Effector memory CD4-positive, alpha-beta T cell (primary cell): Measurements from ENCODE around the gene ACOT9.
"Not testable (repeated sequence)": the region's sequence is repeated elsewhere in the genome, so short reads cannot be mapped to it uniquely, and the experiment has no call there.

Source experiments
- DNase-seq, 3 donors: peaks; one replicate each; pipeline ENCODE4 v3.0.0-alpha.2; 2020
- H3K27ac ChIP-seq: 2 replicates; pipeline ENCODE4 v1.7.0; 2013; ENCODE audit warnings: mild to moderate bottlenecking, low read length, moderate library complexity; ENCODE audit not compliant: insufficient read depth, poor library complexity, severe bottlenecking
- H3K27me3 ChIP-seq: replicated peaks from 2 replicates; pipeline ENCODE4 v1.7.0; 2013; ENCODE audit warnings: mild to moderate bottlenecking, low read length; ENCODE audit not compliant: insufficient read depth, control insufficient read depth, poor library complexity, severe bottlenecking
- H3K36me3 ChIP-seq: 2 replicates; pipeline ENCODE4 v1.7.0; 2013; ENCODE audit warnings: mild to moderate bottlenecking, low read length, moderate library complexity; ENCODE audit not compliant: control insufficient read depth, insufficient read depth
- H3K4me1 ChIP-seq: 2 replicates; pipeline ENCODE4 v1.7.0; 2013; ENCODE audit warnings: low read length, mild to moderate bottlenecking; ENCODE audit not compliant: control insufficient read depth, insufficient read depth, poor library complexity, severe bottlenecking
- H3K4me3 ChIP-seq: 2 replicates; pipeline ENCODE4 v1.7.0; 2013; ENCODE audit warnings: low read length, low read depth, mild to moderate bottlenecking; ENCODE audit not compliant: insufficient read depth, poor library complexity, severe bottlenecking
- H3K9me3 ChIP-seq: 2 replicates; pipeline ENCODE4 v1.7.0; 2013; ENCODE audit warnings: mild to moderate bottlenecking, low read length, moderate library complexity; ENCODE audit not compliant: control insufficient read depth

The ACOT9 gene

DNA sequence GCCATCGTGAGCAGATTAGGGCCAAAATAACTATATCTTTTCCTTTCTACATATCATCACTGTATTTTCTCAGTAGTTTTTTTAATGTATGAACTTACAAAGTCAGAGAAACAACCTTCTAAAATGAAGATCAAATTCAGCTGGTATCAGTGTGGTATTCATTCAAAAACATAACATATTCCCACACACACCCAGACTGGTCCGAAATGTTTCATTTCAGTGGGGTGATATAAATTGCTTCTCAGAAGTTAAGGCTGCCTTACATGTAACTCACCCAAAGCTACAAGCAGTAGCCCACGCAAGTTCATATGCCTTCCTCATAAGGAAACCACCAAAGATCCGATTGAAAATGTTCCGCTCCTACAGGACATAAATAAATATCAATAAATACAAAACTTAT is 37.8 kb downstream of the ACOT9 start:
- no peaks in the 10 kb centered on the region for H3K9me3 ChIP-seq
- H3K27me3 ChIP-seq: no peaks in the 10 kb centered on the region
- H3K4me3 ChIP-seq: no peak overlapping the region
- H3K27ac ChIP-seq: no peak overlapping the region
- no peaks in the 10 kb centered on the region for H3K4me1 ChIP-seq
- DNase-seq: no peak
- no peaks in the 10 kb centered on the region for H3K36me3 ChIP-seq

DNA sequence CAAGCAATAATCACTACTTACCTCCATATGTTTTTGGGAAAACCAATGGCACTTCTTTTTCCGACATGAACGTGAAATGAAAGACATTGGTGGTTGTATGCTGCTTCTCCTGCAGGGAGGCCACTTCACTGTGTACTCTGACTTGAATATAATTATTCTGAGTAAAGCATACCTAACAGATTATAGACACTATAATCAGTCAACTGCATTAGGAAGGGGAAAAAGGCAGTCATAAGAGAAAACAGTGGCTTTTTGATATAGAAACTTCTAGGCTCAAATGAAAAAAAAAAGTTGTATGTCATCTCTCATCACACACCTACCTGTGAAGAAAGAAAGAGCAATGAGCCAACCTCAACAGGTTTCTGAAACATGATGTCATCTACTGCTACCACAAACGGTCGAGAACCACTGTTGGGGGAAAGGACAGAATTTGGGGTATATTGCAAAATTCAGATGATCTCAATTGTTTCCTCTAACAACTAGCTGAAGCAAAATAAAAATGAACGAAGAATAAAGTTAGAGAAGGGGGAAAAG is 38.3 kb downstream of the ACOT9 start:
- H3K4me1 ChIP-seq: no peaks in the 10 kb centered on the region
- no peaks in the 10 kb centered on the region for H3K9me3 ChIP-seq
- no peaks in the 10 kb centered on the region for H3K27me3 ChIP-seq
- H3K27ac ChIP-seq: no peak overlapping the region
- no peak overlapping the region for H3K4me3 ChIP-seq
- no peak for DNase-seq
- no peaks in the 10 kb centered on the region for H3K36me3 ChIP-seq

DNA sequence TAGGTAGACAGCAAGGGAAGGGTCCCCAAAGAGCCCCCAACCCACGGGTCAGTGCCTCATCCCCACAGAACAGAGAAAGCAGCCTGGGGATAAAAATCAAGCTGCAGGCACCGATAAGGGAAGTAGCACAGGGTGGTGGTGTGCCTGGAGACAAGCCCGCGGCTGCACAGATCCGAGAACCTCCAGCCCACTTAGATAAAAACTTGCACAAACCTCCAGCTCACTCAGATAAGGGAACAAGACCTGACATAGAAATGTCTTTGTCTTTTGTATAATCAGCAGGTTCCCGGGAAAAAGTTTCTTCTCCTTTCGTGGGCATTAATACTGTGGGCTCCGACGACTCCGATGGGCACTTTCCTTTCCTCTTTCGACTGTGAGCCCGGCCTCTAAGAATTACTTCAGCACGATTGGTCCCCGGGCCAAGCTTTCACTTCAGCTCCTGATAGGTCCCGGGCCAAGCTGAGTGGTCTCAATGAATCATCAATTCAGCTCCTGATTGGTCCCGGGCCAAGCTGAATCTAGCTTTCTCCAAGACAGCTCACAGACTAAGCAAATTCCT is 43.4 kb downstream of the ACOT9 start:
- Histone ChIP-seq H3K27me3 (no peaks in the 10 kb centered on the region), H3K4me3 (no peak overlapping the region), H3K27ac (no peak overlapping the region), H3K9me3 (no peaks in the 10 kb centered on the region), H3K4me1 (no peaks in the 10 kb centered on the region), H3K36me3 (no peaks in the 10 kb centered on the region)
- no peak for DNase-seq

DNA sequence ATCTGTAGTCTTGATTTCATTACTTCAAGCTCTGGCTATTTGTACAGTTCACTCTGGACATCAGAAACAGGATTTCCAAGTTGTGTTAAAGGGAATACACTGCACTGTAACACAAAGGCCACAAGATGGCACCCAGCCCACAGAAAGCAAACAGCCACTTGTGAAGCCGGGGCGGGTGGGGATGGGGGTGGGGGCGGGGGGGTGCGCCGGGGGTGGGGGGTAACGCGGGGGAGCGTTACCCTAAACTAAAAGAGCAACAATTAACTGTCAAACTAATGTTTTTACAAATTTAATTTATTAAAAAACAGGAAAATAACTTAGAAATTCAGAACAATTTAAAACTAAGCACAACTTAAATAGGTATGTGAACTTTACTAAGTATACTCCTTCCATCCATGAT is 48.5 kb downstream of the ACOT9 start:
- no peaks in the 10 kb centered on the region for H3K36me3 ChIP-seq

DNA sequence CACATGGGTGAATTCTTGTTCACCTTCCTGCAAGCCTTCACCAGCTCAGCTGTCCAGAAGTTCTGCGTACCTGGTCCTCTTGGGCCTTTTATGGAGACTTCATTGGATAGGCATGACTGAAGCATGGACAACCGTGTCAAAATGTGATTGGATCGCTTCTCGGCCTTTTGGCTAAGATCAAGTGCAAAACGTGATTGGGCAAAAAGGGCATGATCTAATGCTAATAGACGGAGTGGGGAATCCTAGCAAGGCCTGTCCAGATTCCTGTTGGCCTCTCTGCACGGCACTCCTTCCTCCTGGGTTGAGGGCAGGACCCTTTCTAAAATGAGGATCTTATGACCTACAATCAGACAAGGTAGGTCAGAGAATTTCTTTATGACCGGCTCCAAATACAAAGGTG is 50.9 kb downstream of the ACOT9 start:
- no peak for DNase-seq
- Histone ChIP-seq H3K36me3 (no peaks in the 10 kb centered on the region), H3K4me1 (no peaks in the 10 kb centered on the region), H3K27ac (no peak overlapping the region), H3K9me3 (no peaks in the 10 kb centered on the region), H3K27me3 (no peaks in the 10 kb centered on the region), H3K4me3 (no peak overlapping the region)

More for the DNA sequence above, 48.5 kb downstream of the ACOT9 start:
- Histone ChIP-seq H3K9me3 (no peaks in the 10 kb centered on the region), H3K27ac (no peak overlapping the region), H3K27me3 (no peaks in the 10 kb centered on the region), H3K4me1 (no peaks in the 10 kb centered on the region), H3K4me3 (no peak overlapping the region)
- DNase-seq: peak in 1 of 3 donors; percentile 15

DNA sequence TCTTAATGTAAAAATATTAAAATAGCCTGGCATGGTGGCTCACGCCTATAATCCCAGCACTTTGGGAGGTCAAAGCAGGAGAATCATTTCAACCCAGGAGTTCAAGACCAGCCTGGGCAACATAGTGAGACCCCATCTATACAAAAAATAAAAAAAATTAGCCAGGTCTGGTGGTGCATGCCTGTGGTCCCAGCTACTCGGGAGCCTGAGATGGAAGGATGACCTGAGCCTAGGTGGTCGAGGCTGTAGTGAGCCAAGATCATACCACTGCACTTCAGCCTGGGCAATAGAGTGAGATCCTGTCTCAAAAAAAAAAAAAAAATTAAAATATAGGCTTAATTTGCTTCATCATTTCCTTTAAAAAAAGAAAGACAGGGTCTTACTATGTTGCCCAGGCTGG is 66.6 kb downstream of the ACOT9 start:
- not testable (repeated sequence) for H3K27me3 ChIP-seq, DNase-seq, H3K27ac ChIP-seq, H3K4me1 ChIP-seq, H3K9me3 ChIP-seq, H3K4me3 ChIP-seq, H3K36me3 ChIP-seq

DNA sequence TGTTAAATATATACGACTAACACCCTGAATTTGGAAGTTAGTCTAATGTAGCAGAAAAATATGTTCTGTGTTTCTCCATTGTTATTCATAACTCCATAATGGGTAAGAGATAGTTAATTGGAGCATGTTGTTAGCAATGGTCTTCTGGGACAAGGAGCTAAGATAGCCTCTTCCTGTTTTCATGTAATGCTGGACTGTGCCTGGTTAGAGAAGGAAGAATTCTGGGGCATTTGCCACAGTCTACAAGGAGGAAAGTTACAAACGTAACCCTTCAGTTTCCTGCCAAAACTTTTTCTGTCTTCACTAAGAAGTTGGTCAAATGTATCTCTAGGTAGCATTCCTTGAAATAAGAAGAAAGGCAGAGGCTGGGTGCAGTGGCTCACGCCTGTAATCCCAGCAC is 70.0 kb downstream of the ACOT9 start:
- no peak for DNase-seq
- Histone ChIP-seq H3K27me3 (no peaks in the 10 kb centered on the region), H3K9me3 (no peaks in the 10 kb centered on the region), H3K4me3 (no peak overlapping the region), H3K36me3 (peaks cover 3% of the 10 kb centered on the region), H3K27ac (no peak overlapping the region), H3K4me1 (no peaks in the 10 kb centered on the region)

DNA sequence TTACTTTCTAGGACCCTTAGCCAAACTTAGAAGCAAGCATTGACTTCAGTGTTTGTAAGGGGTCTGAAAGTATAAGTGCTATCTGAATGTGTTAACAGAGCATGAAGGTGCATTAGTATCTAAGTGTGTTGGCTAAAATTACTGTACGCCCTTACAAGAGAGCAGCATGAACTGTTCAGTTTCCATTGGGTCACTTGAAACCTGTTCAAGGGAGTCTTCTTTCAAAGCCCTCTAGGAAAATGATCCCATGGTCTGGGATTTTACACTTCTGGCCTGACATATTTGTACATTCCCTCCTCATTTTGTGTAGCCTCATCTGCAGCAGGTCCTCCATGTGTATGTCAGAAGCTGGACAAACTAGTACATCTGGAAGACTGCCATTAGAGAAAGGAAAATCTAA is 72.5 kb downstream of the ACOT9 start:
- H3K9me3 ChIP-seq: no peaks in the 10 kb centered on the region
- peaks cover 3% of the 10 kb centered on the region for H3K36me3 ChIP-seq
- H3K27ac ChIP-seq: no peak overlapping the region
- H3K4me1 ChIP-seq: no peaks in the 10 kb centered on the region
- no peak overlapping the region for H3K4me3 ChIP-seq
- DNase-seq: no peak
- H3K27me3 ChIP-seq: no peaks in the 10 kb centered on the region

DNA sequence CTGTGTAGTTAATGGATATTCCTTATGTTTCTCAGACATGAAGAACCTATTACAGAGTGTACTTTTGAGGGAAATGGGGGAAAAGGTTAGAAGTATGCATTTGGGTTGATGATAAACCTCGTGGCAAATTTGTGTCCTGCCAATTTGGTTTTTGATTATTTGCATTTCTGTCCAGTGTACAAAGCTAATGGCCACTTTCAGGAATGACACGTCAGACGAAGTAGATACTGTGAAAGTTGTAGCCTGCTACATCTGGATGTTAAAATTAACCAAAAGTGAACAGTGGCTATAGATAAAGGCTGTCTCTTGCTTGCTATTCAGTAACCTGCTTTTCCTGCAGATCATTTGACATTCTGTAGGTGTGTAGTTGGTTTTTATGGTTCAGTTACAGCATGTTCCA is 74.7 kb downstream of the ACOT9 start:
- no peak for DNase-seq
- peak overlapping the region; percentile 88 for H3K27ac ChIP-seq
- no peaks in the 10 kb centered on the region for H3K27me3 ChIP-seq
- no peaks in the 10 kb centered on the region for H3K4me1 ChIP-seq
- H3K9me3 ChIP-seq: no peaks in the 10 kb centered on the region
- no peak overlapping the region for H3K4me3 ChIP-seq
- H3K36me3 ChIP-seq: no peaks in the 10 kb centered on the region

DNA sequence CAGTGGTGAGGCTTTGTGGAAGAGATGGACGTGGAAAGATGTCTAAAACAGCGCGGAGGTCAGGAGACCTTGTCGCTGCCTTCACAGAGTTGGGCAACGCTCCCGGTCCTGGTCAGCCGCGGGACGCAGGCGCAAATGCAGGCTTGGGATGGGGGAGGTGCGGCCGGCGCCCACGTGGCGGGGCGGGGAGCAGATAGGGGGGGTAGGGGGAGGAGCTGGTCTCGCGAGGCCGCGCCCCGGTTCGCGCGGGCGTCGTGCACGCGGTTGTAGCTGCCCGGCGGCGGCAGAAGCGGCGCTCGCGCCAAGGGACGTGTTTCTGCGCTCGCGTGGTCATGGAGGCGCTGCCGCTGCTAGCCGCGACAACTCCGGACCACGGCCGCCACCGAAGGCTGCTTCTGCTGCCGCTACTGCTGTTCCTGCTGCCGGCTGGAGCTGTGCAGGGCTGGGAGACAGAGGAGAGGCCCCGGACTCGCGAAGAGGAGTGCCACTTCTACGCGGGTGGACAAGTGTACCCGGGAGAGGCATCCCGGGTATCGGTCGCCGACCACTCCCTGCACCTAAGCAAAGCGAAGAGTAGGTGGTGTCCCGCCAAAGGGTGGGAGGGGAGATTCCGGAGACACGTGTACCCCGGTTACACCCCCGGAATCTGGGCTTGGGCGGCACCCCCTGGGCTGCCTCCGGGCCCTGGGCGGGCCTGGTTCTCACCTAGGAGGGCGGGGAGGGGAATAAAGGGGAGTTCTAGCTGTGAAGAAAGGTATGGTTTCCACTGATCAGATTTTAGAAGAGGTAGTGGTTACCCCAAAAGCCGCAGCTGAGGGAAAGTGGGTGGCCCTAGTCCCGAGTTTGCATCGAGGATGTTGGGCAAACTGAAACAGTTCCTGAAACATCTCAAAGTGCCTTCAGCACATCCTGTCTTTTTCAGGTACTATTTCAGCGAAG is 75.6 kb downstream of the ACOT9 start, which contains the start of gene PRDX4:
TSS of gene PRDX4 (plus strand) at position 255 of the 939 bp plus-strand sequence. CDS start at position 333, 78 bp downstream.
- Histone ChIP-seq H3K27me3 (no peaks in the 10 kb centered on the region), H3K4me3 (peak within 1 kb of the TSS; percentile 61), H3K9me3 (no peaks in the 10 kb centered on the region), H3K27ac (peak within 1 kb of the TSS; percentile 88), H3K4me1 (no peaks in the 10 kb centered on the region), H3K36me3 (no peaks in the 10 kb centered on the region)
- peak; percentile 48 to 63 (median 48) for DNase-seq
